Measurements from ENCODE around the gene HINFP.
"Not testable (repeated sequence)": the region's sequence is repeated elsewhere in the genome, so short reads cannot be mapped to it uniquely, and the experiment has no call there.

HINFP gene

DNA sequence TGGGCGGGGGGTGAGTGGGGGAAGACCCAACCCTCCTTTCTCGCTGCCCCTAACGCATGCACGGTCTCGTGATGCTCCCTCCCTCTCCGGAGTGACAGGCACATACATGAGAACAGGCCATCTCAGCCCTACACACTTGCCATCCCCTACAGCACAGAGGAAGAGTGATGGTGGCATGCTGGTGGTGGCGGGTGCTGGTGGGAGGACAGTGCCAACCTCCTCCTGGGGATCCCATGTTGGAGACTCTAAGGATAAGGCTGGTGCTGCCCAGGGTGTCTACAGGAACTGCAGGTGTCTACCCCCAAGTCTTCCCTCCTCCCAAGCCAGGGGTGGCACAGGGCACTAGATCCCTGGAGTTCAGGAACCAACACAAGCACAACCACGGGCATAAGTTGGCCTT, 40.5 kb downstream of the HINFP start:
- DNase-seq, result no peak

DNA sequence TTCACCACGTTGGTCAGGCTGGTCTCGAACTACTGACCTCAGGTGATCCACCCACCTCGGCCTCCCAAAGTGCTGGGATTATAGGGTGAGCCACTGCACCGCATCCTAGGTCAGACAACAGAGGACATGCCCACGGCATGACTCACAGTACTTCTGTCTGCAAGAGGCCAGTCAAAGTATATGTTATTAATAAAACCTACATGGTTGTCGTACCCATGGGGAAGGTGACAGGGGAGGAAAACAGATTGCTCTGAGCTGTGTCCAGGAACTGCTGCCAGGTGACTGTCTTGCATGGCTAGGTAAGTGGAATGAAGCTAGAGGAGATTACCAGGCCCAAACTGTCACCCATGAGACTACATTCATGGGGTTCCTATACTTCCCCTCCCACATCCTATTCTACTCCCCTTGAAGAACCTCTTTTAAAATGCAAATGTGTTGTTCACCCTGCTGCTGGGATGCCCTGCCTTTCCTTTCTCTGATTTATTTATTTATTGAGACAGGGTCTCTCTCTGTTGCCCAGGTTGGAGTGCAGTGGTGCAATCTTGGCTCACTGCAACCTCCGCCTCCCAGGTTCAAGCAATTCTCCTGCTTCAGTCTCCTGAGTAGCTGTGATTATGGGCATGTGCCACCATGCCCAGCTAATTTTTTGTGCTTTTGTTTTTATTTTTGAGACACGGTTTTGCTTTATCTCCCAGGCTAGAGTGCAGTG, 45.1 kb downstream of the HINFP start:
- DNase-seq, result no peak

DNA sequence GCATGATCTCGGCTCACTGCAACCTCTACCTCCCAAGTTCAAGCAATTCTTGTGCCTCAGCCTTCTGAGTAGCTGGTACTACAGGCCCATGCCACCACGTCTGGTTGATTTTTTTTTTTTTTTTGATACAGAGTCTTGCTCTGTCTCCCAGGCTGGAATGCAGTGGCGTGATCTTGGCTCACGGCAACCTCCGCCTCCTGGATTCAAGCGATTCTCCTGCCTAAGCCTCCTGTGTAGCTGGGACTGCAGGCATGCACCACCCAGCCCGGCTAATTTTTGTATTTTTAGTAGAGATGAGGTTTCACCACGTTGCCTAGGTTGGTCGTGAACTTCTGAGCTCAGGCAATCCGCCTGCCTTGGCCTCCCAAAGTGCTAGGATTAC, 45.7 kb downstream of the HINFP start:
- DNase-seq, result not testable (repeated sequence)

- DNase-seq, result no peak
Observed at GRCh38 chr11:119167933-119168332, 46.6 kb downstream of the HINFP start.

DNA sequence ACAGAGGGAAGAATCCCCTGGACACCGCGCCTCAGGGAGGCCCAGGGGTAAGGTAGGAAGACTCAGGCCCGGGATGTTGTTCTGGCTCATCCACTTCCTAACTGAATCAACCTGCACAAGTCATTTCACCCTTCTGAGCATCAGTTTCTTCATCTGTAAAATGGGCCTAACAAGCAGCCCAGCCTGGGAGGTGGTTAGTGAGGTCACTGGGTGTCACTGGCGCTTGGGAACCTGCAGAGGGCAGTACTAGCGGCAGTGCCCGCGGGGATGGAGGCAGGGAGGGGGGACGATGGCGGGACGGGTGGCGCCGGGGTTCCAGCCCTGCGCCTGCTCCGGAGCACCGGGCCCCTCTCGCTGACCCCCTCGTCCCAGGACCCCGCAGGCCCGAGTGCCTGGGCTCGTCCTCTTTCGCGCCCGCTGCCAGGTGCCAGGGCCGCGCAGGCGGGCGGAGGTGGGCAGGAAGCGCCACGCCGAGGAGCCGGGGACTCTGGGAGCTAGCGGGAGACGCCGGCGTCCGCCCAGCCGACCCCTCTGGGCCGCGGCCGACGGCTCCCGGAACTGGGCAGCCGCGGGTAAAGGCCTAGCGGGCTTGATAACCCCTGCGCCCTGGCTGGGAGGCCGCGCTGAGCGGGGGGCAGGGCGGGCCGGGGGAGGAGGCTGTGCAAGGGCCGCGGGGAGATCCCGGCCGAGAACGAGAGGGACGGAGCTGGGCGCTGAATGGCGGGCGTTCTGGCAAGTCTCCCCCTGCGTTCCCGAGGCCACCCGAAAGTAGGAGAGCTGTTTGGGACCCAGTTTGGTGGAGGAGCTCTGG, 47.3 kb downstream of the HINFP start, which contains the start of gene NLRX1:
Gene NLRX1 (plus strand): TSS at position 255 of the 811 bp plus-strand sequence. CDS start 2,679 bp downstream, outside the sequence.
- peak; percentile 15 for DNase-seq

GRCh38 chr11:119169282-119169719, 47.9 kb downstream of the HINFP start:
- DNase-seq, result no peak

- DNase-seq, result no peak
Observed at GRCh38 chr11:119172513-119172912, 51.1 kb downstream of the HINFP start.

DNA sequence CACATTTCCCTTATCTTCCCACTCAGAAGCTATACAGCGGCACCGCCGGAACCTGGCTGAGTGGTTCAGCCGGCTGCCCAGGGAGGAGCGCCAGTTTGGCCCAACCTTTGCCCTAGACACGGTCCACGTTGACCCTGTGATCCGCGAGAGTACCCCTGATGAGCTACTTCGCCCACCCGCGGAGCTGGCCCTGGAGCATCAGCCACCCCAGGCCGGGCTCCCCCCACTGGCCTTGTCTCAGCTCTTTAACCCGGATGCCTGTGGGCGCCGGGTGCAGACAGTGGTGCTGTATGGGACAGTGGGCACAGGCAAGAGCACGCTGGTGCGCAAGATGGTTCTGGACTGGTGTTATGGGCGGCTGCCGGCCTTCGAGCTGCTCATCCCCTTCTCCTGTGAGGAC, 52.1 kb downstream of the HINFP start:
- DNase-seq, result no peak

- no peak for DNase-seq
Observed at GRCh38 chr11:119175493-119176077, 54.2 kb downstream of the HINFP start.

GRCh38 chr11:119178166-119178680, 56.8 kb downstream of the HINFP start:
- DNase-seq, result no peak

- DNase-seq, result no peak
Observed at GRCh38 chr11:119179342-119179741, 58.0 kb downstream of the HINFP start.

DNA sequence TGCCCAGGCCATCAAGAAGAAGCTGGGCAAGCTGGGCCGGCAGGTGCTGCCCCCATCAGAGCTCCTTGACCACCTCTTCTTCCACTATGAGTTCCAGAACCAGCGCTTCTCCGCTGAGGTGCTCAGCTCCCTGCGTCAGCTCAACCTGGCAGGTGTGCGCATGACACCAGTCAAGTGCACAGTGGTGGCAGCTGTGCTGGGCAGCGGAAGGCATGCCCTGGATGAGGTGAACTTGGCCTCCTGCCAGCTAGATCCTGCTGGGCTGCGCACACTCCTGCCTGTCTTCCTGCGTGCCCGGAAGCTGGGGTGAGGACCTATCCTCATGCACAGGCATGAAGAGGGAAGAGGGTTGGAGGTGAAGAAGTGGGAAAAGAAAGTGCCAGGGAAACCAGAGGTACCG, 58.6 kb downstream of the HINFP start:
- no peak for DNase-seq

GRCh38 chr11:119180729-119181676, 59.6 kb downstream of the HINFP start:
- DNase-seq, result no peak

- no peak for DNase-seq
Observed at GRCh38 chr11:119181677-119182412, 60.5 kb downstream of the HINFP start.

DNA sequence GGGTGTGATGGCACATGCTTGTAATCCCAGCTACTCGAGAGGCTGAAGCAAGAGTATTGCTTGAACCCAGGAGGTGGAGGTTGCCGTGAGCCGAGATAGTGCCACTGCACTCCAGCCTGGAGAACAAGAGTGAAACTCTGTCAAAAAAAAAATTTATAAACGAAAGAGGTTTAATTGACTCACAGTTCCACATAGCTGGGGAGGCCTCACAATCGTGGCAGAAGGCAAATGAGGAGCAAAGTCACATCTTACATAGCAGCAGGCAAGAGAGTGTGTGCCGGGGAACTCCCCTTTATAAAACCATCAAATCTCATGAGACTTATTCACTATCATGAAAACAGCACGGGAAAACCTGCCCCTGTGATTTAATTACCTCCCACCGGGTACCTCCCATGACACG, 63.0 kb downstream of the HINFP start:
- not testable (repeated sequence) for DNase-seq

All from NCI-H1694 (cell line).